Astrocyte of the cerebellum (primary cell): ENCODE data around the gene GPRC5B.

Experiments used
- DNase-seq: peaks from one replicate; pipeline ENCODE4 v3.0.0-alpha.2; 2011; ENCODE audit warnings: low read depth
- H3K4me3 ChIP-seq: 2 replicates; pipeline ENCODE4 v1.5.1; 2011; ENCODE audit warnings: mild to moderate bottlenecking, low read depth, low read length, moderate library complexity
- in situ Hi-C: cut with HindIII; loops from 2 replicates; pipeline ENCODE4 v1.10.0; 2017; ENCODE audit warnings: low sequenced_read_pairs
- TF ChIP-seq, protein P1 (sequence below): IDR thresholded peaks from 2 replicates; pipeline ENCODE4 v1.5.1; 2012; ENCODE audit warnings: low read length, low read depth, moderate library complexity, mild to moderate bottlenecking; ENCODE audit errors: missing control alignments

Gene GPRC5B

DNA sequence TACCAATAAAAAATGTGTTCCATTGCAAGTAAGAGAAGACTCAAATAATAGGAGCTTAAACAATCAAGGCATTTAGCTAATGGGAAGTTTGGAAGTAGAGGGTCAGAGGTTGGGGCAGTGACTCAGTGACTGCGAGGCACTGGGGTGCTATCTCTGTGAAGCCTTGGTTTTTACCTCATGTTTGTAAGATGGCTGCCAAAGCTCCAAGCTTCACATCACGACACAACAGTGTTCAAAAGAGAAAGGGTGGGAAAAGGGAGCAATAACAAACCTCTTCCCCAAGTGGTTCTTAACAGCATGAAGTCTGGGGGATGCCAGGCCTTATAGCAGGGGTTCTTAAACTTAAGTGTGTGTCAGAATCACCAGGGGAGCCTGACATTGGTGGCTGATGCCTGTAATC is 26.6 kb upstream of the GPRC5B start:
- in situ Hi-C loops = loop anchor here (25.0 kb wide), 2 partner anchors 101 to 476 kb away; no protein-coding TSS in a partner anchor
- no peak for DNase-seq
- TF ChIP-seq, protein P1, sequence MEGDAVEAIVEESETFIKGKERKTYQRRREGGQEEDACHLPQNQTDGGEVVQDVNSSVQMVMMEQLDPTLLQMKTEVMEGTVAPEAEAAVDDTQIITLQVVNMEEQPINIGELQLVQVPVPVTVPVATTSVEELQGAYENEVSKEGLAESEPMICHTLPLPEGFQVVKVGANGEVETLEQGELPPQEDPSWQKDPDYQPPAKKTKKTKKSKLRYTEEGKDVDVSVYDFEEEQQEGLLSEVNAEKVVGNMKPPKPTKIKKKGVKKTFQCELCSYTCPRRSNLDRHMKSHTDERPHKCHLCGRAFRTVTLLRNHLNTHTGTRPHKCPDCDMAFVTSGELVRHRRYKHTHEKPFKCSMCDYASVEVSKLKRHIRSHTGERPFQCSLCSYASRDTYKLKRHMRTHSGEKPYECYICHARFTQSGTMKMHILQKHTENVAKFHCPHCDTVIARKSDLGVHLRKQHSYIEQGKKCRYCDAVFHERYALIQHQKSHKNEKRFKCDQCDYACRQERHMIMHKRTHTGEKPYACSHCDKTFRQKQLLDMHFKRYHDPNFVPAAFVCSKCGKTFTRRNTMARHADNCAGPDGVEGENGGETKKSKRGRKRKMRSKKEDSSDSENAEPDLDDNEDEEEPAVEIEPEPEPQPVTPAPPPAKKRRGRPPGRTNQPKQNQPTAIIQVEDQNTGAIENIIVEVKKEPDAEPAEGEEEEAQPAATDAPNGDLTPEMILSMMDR = no peak
- no peak overlapping the region for H3K4me3 ChIP-seq

DNA sequence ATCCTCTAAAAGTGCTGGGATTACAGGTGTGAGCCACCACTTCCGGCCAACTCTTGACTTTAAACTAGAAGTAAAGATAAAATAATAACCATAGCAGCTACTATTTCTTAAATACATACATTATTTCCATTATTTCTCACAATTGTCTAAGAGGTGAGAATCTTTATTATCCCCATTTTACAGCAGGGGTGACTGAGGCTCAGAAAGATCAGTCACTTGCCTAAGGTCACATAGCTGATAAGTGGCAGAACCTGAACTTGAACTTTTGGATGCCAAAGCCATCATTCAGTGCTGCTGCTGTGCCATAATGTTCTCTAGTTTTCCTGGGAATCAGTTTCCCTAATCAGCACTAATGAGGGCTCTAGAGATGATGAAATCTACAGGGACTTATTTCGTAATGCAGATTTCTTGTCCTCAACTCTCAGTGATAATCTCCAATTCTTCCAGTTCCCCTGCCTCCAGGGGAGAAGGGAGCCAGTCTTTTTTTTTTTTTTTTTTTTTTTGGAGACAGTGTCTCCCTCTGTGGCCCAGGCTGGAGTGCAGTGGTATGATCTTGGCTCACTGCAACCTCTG is 25.2 kb upstream of the GPRC5B start:
- DNase-seq = no peak
- no peak overlapping the region for H3K4me3 ChIP-seq
- TF ChIP-seq, protein P1 = no peak
- in situ Hi-C loops = loop anchor here (25.0 kb wide), 2 partner anchors 102 to 477 kb away; no protein-coding TSS in a partner anchor

DNA sequence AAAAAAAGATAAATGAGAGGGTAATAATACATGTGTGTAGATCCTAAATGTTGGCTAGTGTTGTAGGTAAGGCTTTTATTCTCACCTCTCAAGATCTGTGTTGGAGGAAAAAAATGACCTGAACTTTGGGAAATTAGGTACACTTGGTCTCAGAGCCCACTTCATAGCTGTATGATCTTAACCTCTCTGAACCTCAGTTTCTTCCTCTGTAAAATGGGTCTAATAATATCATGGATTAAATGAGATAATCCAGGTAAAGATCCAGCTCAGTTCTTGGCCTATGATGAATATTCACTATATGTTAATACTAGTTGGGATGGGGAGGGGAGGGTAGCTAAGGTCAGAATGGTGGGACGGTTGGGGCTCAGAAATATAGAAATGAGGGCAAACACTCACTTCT is 24.3 kb upstream of the GPRC5B start:
- TF ChIP-seq, protein P1 = no peak
- no peak for DNase-seq
- no peak overlapping the region for H3K4me3 ChIP-seq
- in situ Hi-C loops = loop anchor here (25.0 kb wide), 2 partner anchors 103 to 478 kb away; no protein-coding TSS in a partner anchor

DNA sequence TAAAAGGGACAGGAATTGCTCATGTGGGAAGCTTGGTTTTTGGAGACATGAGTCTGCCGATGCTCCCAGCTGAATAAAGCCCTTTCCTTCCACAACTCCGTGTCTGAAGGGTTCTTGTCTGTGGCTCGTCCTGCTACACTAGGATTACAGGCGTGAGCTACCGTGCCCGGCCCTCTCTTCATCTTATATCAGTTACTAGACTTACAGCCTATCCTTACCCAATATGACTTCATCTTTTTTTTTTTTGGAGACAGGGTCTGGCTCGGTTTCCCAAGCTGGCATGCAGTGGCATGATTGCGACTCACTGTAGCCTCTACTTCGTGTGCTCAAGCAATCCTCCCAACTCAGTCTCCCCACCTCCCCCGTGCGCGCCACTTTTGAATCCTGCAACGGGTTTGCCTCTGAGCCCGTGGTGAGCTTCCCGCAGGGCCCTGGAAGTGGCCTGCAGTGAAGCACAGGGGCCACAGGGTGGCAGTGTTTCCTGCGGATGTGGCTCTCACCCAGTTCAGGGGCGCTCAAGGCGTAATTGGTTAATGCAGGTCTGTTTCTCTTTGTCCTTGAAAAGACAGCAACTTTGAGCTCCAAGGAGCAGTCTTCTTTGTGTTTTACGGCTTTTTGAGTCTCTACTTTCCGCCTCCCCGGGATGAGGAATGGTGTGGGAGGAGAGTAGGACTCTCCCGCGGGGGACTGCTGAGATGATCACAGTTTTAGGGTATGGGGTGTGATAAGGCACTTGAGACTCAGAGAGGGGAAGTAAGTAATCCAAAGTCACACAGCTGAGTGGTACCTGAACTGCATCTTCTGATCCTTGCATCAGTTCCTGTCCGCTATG is 22.7 kb upstream of the GPRC5B start:
- TF ChIP-seq, protein P1 = peak; percentile 98
- peak; percentile 49 for DNase-seq
- H3K4me3 ChIP-seq = no peak overlapping the region
- in situ Hi-C loops = loop anchor here (25.0 kb wide), 2 partner anchors 105 to 480 kb away; no protein-coding TSS in a partner anchor

DNA sequence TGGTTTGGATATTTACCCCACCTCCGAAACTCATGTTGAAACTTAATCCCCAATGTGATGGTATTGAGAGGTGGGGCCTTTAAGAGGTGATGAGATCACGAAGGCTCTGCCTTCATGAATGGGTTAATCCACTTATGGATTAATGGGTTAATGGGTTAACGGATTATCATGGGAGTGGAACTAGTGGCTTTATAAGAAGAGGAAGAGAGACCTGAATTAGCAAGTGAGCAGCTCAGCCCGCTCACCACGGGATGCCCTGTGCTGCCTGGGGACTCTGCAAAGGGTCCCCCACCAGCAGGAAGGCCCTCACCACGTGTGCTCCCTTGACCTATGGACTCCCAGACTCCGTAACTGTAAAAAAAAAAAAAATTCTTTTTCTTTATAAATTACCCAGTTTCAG is 16.5 kb upstream of the GPRC5B start:
- in situ Hi-C loops = loop anchor here (25.0 kb wide), 2 partner anchors 111 to 486 kb away; no protein-coding TSS in a partner anchor

DNA sequence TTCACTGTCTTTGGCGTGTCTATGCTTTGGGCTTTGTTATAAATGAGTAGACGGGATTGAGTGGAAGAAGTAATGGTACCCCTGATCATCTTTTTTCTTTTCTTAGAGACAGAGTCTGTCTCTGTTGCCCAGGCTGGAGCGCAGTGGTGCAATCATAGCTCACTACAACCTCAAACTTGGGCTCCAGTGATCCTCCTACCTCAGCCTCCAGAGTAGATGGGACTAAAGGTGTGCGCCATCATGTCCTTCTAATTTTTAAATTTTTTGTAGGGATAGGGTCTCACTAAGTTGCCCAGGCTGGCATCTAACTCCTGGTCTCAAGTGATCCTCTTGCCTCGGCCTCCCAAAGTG is 14.9 kb upstream of the GPRC5B start:
- in situ Hi-C loops = no loop called here
- TF ChIP-seq, protein P1 = no peak

More for the DNA sequence above, 16.5 kb upstream of the GPRC5B start:
- TF ChIP-seq, protein P1 = no peak
- no peak for DNase-seq
- H3K4me3 ChIP-seq = no peak overlapping the region

More for the DNA sequence above, 14.9 kb upstream of the GPRC5B start:
- DNase-seq = no peak
- no peak overlapping the region for H3K4me3 ChIP-seq
